ENCODE results near the gene ZBTB20. TPM values are rescaled to one million over a fixed set of nuclear protein-coding genes. Genes with fewer than 3 reads are reported as not detected.

ZBTB20 gene
- total and polyA plus RNA-seq, 4 donors: 0.74 to 77.1 (median 27.9) TPM

GRCh38 chr3:114893361-114893760 is 253.7 kb downstream of the ZBTB20 start:
- H3K9ac ChIP-seq (ENCODE audit: insufficient read depth in 1 of 2, low read length in 2 of 2): no peak overlapping the region
- ATAC-seq (ENCODE audit: insufficient read depth, low FRiP score) (no peak), DNase-seq (no peak)
- TF ChIP-seq CTCF (IDR thresholded peaks at IDR 0.05; ENCODE audit: control extremely low read depth, extremely low read depth): no peak
- H3K4me3 ChIP-seq: no peak overlapping the region
- no peaks in the 10 kb centered on the region for H3K27me3 ChIP-seq (ENCODE audit: control insufficient read depth in 3 of 3, insufficient read depth in 3 of 3, low read length in 2 of 3)
- no peak overlapping the region for H3K27ac ChIP-seq (ENCODE audit: low read depth in 1 of 2, low read length in 1 of 2)
- no peaks in the 10 kb centered on the region for H3K36me3 ChIP-seq (ENCODE audit: control insufficient read depth in 4 of 4, insufficient read depth in 4 of 4, low read length in 4 of 4)
- H3K4me1 ChIP-seq (ENCODE audit: control insufficient read depth in 5 of 5, insufficient read depth in 5 of 5, low read length in 5 of 5): peaks cover 0 to 7% (median 0%) of the 10 kb centered on the region in 5 donors
- no peaks in the 10 kb centered on the region for H3K9me3 ChIP-seq (ENCODE audit: control insufficient read depth in 4 of 4, insufficient read depth in 3 of 4, low read length in 3 of 4)

DNA sequence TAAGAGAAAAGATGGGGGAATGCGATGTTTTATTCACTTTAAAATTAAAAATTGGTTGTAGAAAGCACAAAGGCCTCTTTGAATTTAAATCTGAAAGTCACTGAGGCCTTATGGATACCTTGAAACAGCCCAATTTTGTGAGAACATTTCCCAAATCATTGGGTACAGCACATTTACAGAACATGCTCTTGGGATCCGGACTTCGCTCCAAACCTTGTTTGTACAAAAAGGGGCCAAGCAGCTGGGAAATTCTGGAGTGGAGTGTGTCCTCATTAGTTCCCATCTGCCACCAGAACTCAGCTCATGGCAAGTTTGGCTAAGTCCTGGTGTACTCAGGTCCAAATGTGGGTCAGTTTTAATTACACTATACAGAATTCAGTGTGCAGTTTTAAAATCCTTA is 254.2 kb downstream of the ZBTB20 start:
- Histone ChIP-seq H3K27ac (ENCODE audit: low read depth in 1 of 2, low read length in 1 of 2) (no peak overlapping the region), H3K4me1 (ENCODE audit: control insufficient read depth in 5 of 5, insufficient read depth in 5 of 5, low read length in 5 of 5) (peaks cover 0 to 7% (median 0%) of the 10 kb centered on the region in 5 donors), H3K4me3 (no peak overlapping the region), H3K36me3 (ENCODE audit: control insufficient read depth in 4 of 4, insufficient read depth in 4 of 4, low read length in 4 of 4) (no peaks in the 10 kb centered on the region), H3K9ac (ENCODE audit: insufficient read depth in 1 of 2, low read length in 2 of 2) (no peak overlapping the region), H3K27me3 (ENCODE audit: control insufficient read depth in 3 of 3, insufficient read depth in 3 of 3, low read length in 2 of 3) (no peaks in the 10 kb centered on the region), H3K9me3 (ENCODE audit: control insufficient read depth in 4 of 4, insufficient read depth in 3 of 4, low read length in 3 of 4) (no peaks in the 10 kb centered on the region)
- WGBS, 2 donors: 85 to 86% methylated on average over 3 of the region's 3 CpGs
- ATAC-seq (ENCODE audit: insufficient read depth, low FRiP score) (no peak), DNase-seq (no peak)
- TF ChIP-seq CTCF (IDR thresholded peaks at IDR 0.05; ENCODE audit: control extremely low read depth, extremely low read depth): no peak

DNA sequence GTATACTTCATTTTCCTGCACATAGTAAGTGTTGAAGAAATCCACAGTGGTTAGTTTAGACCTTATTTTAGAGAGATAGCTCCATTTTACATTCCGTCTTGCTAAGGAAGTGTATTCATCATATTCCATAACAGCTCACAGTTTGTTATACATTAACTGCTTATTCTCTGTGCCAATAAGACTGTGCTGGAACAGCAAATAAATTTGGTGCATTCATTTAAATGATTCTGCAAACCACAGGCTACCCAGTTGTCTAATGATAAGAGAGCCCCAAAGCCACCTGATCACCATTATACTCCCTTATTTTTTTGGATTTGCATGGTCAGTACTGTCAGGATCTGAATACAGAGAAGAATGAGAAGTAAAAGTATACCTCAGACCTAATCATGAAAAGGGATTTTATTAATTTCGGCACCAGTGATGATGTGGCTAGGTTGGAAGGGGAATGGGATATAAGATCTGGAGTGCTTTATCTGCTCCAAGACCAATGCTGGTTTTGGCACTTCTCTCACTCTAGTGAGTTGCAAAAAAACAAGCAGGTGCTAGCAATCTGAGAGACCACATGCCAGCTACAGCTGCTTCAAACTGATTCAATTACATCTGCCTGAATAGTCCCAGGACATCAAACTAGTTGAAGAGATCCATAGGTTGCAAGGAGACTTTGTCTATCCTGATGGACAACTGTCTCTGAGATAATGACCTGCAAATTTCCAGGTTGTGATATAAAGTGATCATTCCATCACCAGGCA is 254.8 kb downstream of the ZBTB20 start:
- H3K36me3 ChIP-seq (ENCODE audit: control insufficient read depth in 4 of 4, insufficient read depth in 4 of 4, low read length in 4 of 4): no peaks in the 10 kb centered on the region
- no peaks in the 10 kb centered on the region for H3K9me3 ChIP-seq (ENCODE audit: control insufficient read depth in 4 of 4, insufficient read depth in 3 of 4, low read length in 3 of 4)
- H3K27ac ChIP-seq (ENCODE audit: low read depth in 1 of 2, low read length in 1 of 2): no peak overlapping the region
- DNase-seq: no peak
- peaks cover 0 to 7% (median 0%) of the 10 kb centered on the region in 5 donors for H3K4me1 ChIP-seq (ENCODE audit: control insufficient read depth in 5 of 5, insufficient read depth in 5 of 5, low read length in 5 of 5)
- H3K4me3 ChIP-seq: no peak overlapping the region
- H3K9ac ChIP-seq (ENCODE audit: insufficient read depth in 1 of 2, low read length in 2 of 2): no peak overlapping the region
- no peaks in the 10 kb centered on the region for H3K27me3 ChIP-seq (ENCODE audit: control insufficient read depth in 3 of 3, insufficient read depth in 3 of 3, low read length in 2 of 3)
- WGBS, 2 donors: 91 to 94% methylated on average over 2 of the region's 2 CpGs
- no peak for TF ChIP-seq CTCF (IDR thresholded peaks at IDR 0.05; ENCODE audit: control extremely low read depth, extremely low read depth)
- no peak for ATAC-seq (ENCODE audit: insufficient read depth, low FRiP score)

- no peak for TF ChIP-seq CTCF (IDR thresholded peaks at IDR 0.05; ENCODE audit: control extremely low read depth, extremely low read depth)
- 86 to 92% methylated on average over 3 of the region's 3 CpGs for WGBS, 2 donors
- no peak overlapping the region for H3K4me3 ChIP-seq
- H3K9me3 ChIP-seq (ENCODE audit: control insufficient read depth in 4 of 4, insufficient read depth in 3 of 4, low read length in 3 of 4): no peaks in the 10 kb centered on the region
- no peak for ATAC-seq (ENCODE audit: insufficient read depth, low FRiP score)
- DNase-seq: no peak
- no peak overlapping the region for H3K9ac ChIP-seq (ENCODE audit: insufficient read depth in 1 of 2, low read length in 2 of 2)
- peaks cover 0 to 11% (median 0%) of the 10 kb centered on the region in 5 donors for H3K4me1 ChIP-seq (ENCODE audit: control insufficient read depth in 5 of 5, insufficient read depth in 5 of 5, low read length in 5 of 5)
- no peaks in the 10 kb centered on the region for H3K36me3 ChIP-seq (ENCODE audit: control insufficient read depth in 4 of 4, insufficient read depth in 4 of 4, low read length in 4 of 4)
- no peaks in the 10 kb centered on the region for H3K27me3 ChIP-seq (ENCODE audit: control insufficient read depth in 3 of 3, insufficient read depth in 3 of 3, low read length in 2 of 3)
- no peak overlapping the region for H3K27ac ChIP-seq (ENCODE audit: low read depth in 1 of 2, low read length in 1 of 2)
These were observed 259.3 kb downstream of the ZBTB20 start for GRCh38 chr3:114887806-114888205.
